ENCODE data around the gene LTB.

Gene LTB

GRCh38 chr6:31630177-31630934, 48.1 kb upstream of the LTB start (continued):
- TF ChIP-seq ZNF202 (tag by site-specific recombination; IDR thresholded peaks at IDR 0.05; ENCODE audit: borderline replicate concordance), result no peak

- Histone ChIP-seq H3K4me3 (ENCODE audit: low read depth, low read length) (no peak overlapping the region), H3K27ac (ENCODE audit: extremely low read depth, low read depth, low read length) (no peak overlapping the region), H3K9me3 (ENCODE audit: control insufficient read depth, insufficient read depth, low read depth, low read length) (no peaks in the 10 kb centered on the region), H3K36me3 (ENCODE audit: control insufficient read depth in 2 of 2, insufficient read depth in 1 of 2, low read length in 2 of 2) (peaks cover 76 to 100% of the 10 kb centered on the region in 2 experiments), H3K4me1 (ENCODE audit: control insufficient read depth, insufficient read depth, low read length) (no peaks in the 10 kb centered on the region)
- no peak for TF ChIP-seq TCF7L2 (IDR thresholded peaks at IDR 0.05; ENCODE audit: borderline replicate concordance, low read depth, low read length)
- TF ChIP-seq ZSCAN4 (tag by site-specific recombination; IDR thresholded peaks at IDR 0.05), result no peak
- no peak for TF ChIP-seq ZNF561 (tag by site-specific recombination; IDR thresholded peaks at IDR 0.05; ENCODE audit: borderline replicate concordance)
- TF ChIP-seq RBAK (tag by site-specific recombination; IDR thresholded peaks at IDR 0.05), result no peak
- no peak for TF ChIP-seq ZNF555 (tag by site-specific recombination; conservative IDR thresholded peaks at IDR 0.05)
- no peak for TF ChIP-seq ZBTB48 (tag by site-specific recombination; IDR thresholded peaks at IDR 0.05)
- no peak for TF ChIP-seq MZF1 (tag by site-specific recombination; IDR thresholded peaks at IDR 0.05; ENCODE audit: borderline replicate concordance)
- no peak for TF ChIP-seq ZNF174 (tag by site-specific recombination; IDR thresholded peaks at IDR 0.05)
- no peak for TF ChIP-seq OSR2 (tag by site-specific recombination; IDR thresholded peaks at IDR 0.05)
- POLR2A ChIA-PET, result interaction anchor here (9.7 kb wide), 1 partner anchor 7 kb away, joined by 123 read pairs; no protein-coding TSS in a partner anchor
- CTCF ChIA-PET, result interaction anchor here (0.6 kb wide), 1 partner anchor 193 kb away, joined by 4 read pairs; no protein-coding TSS in a partner anchor
These were observed 46.8 kb upstream of the LTB start for GRCh38 chr6:31629014-31629413.

GRCh38 chr6:31627690-31628287, 45.6 kb upstream of the LTB start:
- H3K4me1 ChIP-seq (ENCODE audit: control insufficient read depth, insufficient read depth, low read length), result no peaks in the 10 kb centered on the region
- peaks cover 76 to 100% of the 10 kb centered on the region in 2 experiments for H3K36me3 ChIP-seq (ENCODE audit: control insufficient read depth in 2 of 2, insufficient read depth in 1 of 2, low read length in 2 of 2)
- ChIA-PET POLR2A (interaction anchor here (0.8 to 9.7 kb wide), 5 partner anchors 9 to 87 kb away, joined by 3 to 123 read pairs (median 4); partner anchors contain the start of genes ATP6V1G2, BAG6 and DDX39B), CTCF (interaction anchor here (1.5 kb wide), 1 partner anchor 31 kb away, joined by 5 read pairs; no protein-coding TSS in a partner anchor)
- H3K27ac ChIP-seq (ENCODE audit: extremely low read depth, low read depth, low read length), result no peak overlapping the region
- H3K9me3 ChIP-seq (ENCODE audit: control insufficient read depth, insufficient read depth, low read depth, low read length), result no peaks in the 10 kb centered on the region
- no peak overlapping the region for H3K4me3 ChIP-seq (ENCODE audit: low read depth, low read length)
- no peak for TF ChIP-seq ZNF18 (tag by site-specific recombination; IDR thresholded peaks at IDR 0.05)
- TF ChIP-seq MYNN (tag by site-specific recombination; IDR thresholded peaks at IDR 0.05; ENCODE audit: borderline replicate concordance), result no peak

GRCh38 chr6:31626952-31627351, 44.7 kb upstream of the LTB start:
- no peak for TF ChIP-seq BCL11A (tag by site-specific recombination; IDR thresholded peaks at IDR 0.05; ENCODE audit: low read depth)
- no peak for TF ChIP-seq ZNF394 (tag by site-specific recombination; IDR thresholded peaks at IDR 0.05; ENCODE audit: borderline replicate concordance)
- Histone ChIP-seq H3K9me3 (ENCODE audit: control insufficient read depth, insufficient read depth, low read depth, low read length) (no peaks in the 10 kb centered on the region), H3K4me3 (ENCODE audit: low read depth, low read length) (no peak overlapping the region), H3K36me3 (ENCODE audit: control insufficient read depth in 2 of 2, insufficient read depth in 1 of 2, low read length in 2 of 2) (peaks cover 79 to 100% of the 10 kb centered on the region in 2 experiments), H3K27ac (ENCODE audit: extremely low read depth, low read depth, low read length) (no peak overlapping the region), H3K4me1 (ENCODE audit: control insufficient read depth, insufficient read depth, low read length) (peaks cover 6% of the 10 kb centered on the region; the same call in 1 of the 2 replicates)
- ChIA-PET CTCF (interaction anchor here (1.5 to 1.7 kb wide), 2 partner anchors 25 to 30 kb away, joined by 5 to 10 read pairs; partner anchors contain the start of gene BAG6), POLR2A (interaction anchor here (1.0 to 9.7 kb wide), 5 partner anchors 10 to 81 kb away, joined by 3 to 123 read pairs (median 6); partner anchors contain the start of genes ATP6V1G2 and BAG6)

Measured in HEK293 (cell line).